DND-41 (cell line): Measurements from ENCODE around the gene USP4.

Experiments used
- CTCF ChIP-seq: IDR thresholded peaks from 2 replicates; pipeline ENCODE4 v1.5.1; 2012; ENCODE audit warnings: borderline replicate concordance, low read length, moderate library complexity, mild to moderate bottlenecking; ENCODE audit not compliant: poor library complexity, severe bottlenecking; ENCODE audit errors: extremely low read depth
- EZH2 ChIP-seq: IDR thresholded peaks from 3 replicates; pipeline ENCODE4 v1.6.1; 2012; ENCODE audit warnings: borderline replicate concordance, low read depth, mild to moderate bottlenecking, moderate library complexity, low read length, inconsistent platforms; ENCODE audit not compliant: severe bottlenecking

- TF ChIP-seq CTCF (no peak), EZH2 (no peak)
Measured at GRCh38 chr3:49276475-49277382, 63.1 kb downstream of the USP4 start, which contains the start of gene C3orf62.
